IPS-15b (cell line): ENCODE measurements around the gene SOCS6.

Experiments
- H3K27me3 ChIP-seq: one replicate; pipeline ENCODE4 v1.6.1; 2013; ENCODE audit warnings: low read length; ENCODE audit not compliant: control insufficient read depth, insufficient read depth
- H3K36me3 ChIP-seq: one replicate; pipeline ENCODE4 v1.6.1; 2013; ENCODE audit warnings: low read length; ENCODE audit not compliant: control insufficient read depth, insufficient read depth
- H3K4me1 ChIP-seq: one replicate; pipeline ENCODE4 v1.6.1; 2013; ENCODE audit warnings: mild to moderate bottlenecking, low read length; ENCODE audit not compliant: control insufficient read depth, insufficient read depth
- H3K4me3 ChIP-seq: one replicate; pipeline ENCODE4 v1.5.1; 2013; ENCODE audit warnings: low read depth, low read length
- H3K9ac ChIP-seq: one replicate; pipeline ENCODE4 v1.6.1; 2013; ENCODE audit warnings: low read depth, mild to moderate bottlenecking, low read length
- H3K9me3 ChIP-seq: one replicate; pipeline ENCODE4 v1.6.1; 2013; ENCODE audit warnings: mild to moderate bottlenecking, low read length; ENCODE audit not compliant: control insufficient read depth, insufficient read depth

Gene SOCS6

DNA sequence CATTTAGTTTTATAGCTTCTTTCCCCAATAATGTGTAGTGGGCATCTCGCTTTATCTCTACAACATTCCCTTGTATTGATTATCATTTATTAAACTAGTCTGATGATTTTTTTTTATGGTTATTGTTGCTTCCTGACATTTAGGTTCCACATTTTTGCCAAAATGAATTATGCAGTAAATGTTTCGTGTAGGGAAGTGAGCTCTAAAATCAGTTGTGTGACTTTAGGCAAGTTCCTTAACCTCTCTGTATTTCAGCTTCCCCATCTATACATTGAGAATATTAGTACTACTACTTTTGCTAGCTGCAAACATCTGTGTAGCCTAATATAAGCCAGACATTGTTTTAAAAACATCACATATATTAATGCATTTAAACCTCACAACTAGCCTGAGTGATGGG, 22.9 kb downstream of the SOCS6 start:
- Histone ChIP-seq H3K9me3 (no peaks in the 10 kb centered on the region), H3K36me3 (no peaks in the 10 kb centered on the region), H3K4me3 (no peak overlapping the region), H3K27me3 (no peaks in the 10 kb centered on the region), H3K9ac (no peak overlapping the region), H3K4me1 (no peaks in the 10 kb centered on the region)

DNA sequence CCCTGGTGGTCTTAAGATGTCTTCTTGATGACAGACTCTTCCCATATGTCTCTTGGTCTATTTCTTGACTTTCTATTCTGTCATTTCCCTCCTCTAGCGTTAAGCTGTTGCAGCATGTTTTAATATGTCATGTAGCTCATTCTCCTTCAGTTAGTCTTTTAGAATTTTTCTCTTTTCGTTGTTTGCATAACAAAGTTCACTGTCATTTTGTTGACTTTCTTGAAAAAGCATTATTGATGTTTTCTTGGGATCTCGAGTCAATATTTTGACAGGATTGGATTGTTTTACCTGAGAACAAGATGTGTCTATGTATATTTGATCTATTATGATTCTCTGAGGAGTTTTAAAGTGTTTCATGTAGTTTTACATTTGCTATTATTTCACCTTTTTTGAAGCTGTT, 24.8 kb downstream of the SOCS6 start:
- no peaks in the 10 kb centered on the region for H3K27me3 ChIP-seq
- no peak overlapping the region for H3K9ac ChIP-seq
- H3K9me3 ChIP-seq: no peaks in the 10 kb centered on the region
- no peaks in the 10 kb centered on the region for H3K4me1 ChIP-seq
- H3K36me3 ChIP-seq: no peaks in the 10 kb centered on the region
- no peak overlapping the region for H3K4me3 ChIP-seq

DNA sequence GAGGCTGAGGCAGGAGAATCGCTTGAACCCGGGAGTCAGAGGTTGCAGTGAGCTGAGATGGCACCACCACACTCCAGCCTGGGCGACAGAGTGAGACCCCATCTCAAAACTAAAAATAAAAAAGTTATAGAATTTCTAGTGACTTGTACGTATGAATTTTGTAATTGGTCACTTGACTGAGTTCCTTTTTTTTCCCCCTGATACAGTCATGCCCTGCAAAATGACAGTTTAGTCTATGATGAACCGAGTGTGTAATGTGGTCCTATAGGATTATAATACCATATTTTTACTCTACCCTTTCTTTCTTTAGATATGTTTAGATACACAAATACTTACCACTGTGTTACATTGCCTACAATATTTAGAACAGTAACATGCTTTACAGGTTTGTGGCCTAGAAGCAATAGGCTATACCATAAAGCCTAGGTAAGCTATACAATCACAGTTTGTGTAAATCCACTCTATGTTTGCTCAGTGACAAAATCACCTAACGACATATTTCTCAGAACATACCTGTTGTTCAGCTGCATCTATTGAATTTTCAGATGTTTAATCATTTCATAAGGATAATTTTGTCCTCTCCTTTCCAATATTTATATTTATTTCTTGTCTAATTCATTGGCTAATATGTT, 25.4 kb downstream of the SOCS6 start:
- no peak overlapping the region for H3K9ac ChIP-seq
- no peak overlapping the region for H3K4me3 ChIP-seq
- no peaks in the 10 kb centered on the region for H3K27me3 ChIP-seq
- no peaks in the 10 kb centered on the region for H3K4me1 ChIP-seq
- no peaks in the 10 kb centered on the region for H3K36me3 ChIP-seq
- no peaks in the 10 kb centered on the region for H3K9me3 ChIP-seq

DNA sequence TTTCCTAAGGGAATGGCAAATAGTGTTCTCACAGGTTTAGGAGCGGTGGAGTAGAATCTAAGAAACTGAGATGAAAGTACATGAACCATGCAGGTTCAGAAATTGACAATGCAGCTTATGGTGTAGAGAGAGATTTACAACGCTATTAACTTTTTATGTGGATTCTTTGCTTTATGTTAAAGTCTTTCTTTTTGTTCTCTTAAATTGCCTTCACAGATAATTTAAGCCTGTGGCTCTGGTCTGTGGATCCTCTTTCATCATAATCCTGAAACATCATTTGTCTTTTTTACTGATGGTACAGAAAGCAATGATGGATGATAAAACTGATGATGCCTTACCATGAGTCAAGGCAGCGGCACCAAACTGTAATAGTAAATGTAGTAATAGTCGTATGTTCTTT, 30.3 kb downstream of the SOCS6 start:
- Histone ChIP-seq H3K9me3 (no peaks in the 10 kb centered on the region), H3K4me3 (no peak overlapping the region), H3K36me3 (no peaks in the 10 kb centered on the region), H3K4me1 (no peaks in the 10 kb centered on the region), H3K27me3 (no peaks in the 10 kb centered on the region), H3K9ac (no peak overlapping the region)

DNA sequence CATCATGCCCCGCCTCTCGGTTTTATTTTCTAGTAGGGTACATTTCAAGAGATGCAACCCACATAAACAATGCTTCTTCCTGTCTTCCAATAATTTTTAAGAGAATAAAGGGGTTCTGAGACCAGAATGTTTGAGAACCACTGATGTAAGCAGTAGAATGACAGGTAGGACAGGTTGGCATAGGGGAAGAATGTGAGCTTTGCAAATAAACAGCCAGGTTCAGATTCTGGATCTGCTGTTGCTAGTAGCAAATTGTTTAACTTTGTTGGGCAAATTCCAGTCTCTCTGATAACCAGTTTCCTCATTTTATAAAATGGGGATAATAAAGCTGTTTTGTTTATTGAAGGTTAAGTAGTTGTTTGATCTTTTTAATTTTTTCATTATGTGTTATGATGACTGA, 32.8 kb downstream of the SOCS6 start:
- Histone ChIP-seq H3K9me3 (no peaks in the 10 kb centered on the region), H3K36me3 (peaks cover 4% of the 10 kb centered on the region), H3K4me1 (no peaks in the 10 kb centered on the region), H3K27me3 (no peaks in the 10 kb centered on the region), H3K9ac (no peak overlapping the region), H3K4me3 (no peak overlapping the region)

DNA sequence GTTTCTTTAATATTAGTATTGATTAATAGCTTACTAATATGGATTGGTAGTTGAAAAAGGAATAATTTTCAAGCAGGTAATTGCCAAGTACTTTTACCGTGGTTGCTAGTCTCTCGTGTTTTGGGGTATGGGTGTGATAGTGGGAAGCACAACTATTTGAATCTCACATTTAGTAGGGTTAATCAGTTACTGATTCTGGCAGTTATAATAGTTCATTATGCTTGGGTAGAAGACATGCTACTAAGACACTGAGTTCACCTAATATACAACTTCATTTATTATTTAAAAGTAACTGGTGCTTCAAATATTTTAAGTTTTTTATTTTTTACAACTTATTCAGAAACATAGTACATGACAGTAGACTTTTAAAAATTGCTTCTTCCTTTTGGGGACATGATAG, 33.5 kb downstream of the SOCS6 start:
- peaks cover 4% of the 10 kb centered on the region for H3K36me3 ChIP-seq
- no peaks in the 10 kb centered on the region for H3K27me3 ChIP-seq
- H3K9me3 ChIP-seq: no peaks in the 10 kb centered on the region
- H3K4me3 ChIP-seq: no peak overlapping the region
- no peaks in the 10 kb centered on the region for H3K4me1 ChIP-seq
- no peak overlapping the region for H3K9ac ChIP-seq

DNA sequence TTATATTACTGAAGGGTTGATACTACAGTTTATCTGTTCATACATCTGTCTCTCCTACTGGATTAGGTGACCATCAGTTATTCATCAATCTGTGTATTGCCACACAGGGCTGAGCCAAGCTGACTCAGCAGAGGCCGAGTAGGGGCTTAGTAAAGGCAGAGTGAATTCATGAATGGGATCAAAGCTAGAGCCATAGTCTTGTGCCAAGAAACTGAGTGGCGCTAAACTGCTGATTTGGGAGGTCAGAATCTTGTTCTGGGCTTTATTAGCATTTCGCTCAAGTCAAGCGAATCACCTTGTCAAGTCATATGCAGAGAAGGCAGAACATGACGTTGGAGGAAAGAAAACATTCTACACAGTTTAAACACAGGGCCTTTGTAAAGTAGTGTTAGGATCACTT, 34.1 kb downstream of the SOCS6 start:
- H3K4me1 ChIP-seq: no peaks in the 10 kb centered on the region
- H3K9me3 ChIP-seq: no peaks in the 10 kb centered on the region
- no peak overlapping the region for H3K4me3 ChIP-seq
- no peak overlapping the region for H3K9ac ChIP-seq
- H3K36me3 ChIP-seq: peaks cover 4% of the 10 kb centered on the region
- no peaks in the 10 kb centered on the region for H3K27me3 ChIP-seq

DNA sequence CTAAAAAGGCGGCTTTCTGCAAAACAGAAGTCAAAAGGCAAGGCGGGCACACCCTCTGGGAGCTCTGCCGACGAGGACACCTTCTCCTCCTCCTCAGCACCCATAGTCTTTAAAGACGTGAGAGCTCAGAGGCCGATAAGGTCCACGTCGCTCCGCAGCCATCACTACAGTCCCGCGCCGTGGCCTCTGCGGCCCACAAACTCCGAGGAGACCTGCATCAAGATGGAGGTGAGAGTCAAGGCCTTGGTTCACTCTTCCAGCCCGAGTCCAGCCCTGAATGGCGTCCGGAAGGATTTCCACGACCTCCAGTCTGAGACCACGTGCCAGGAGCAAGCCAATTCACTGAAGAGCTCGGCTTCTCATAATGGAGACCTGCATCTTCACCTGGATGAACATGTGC, 36.1 kb downstream of the SOCS6 start:
- Histone ChIP-seq H3K9me3 (no peaks in the 10 kb centered on the region), H3K9ac (no peak overlapping the region), H3K4me3 (no peak overlapping the region), H3K36me3 (peaks cover 4% of the 10 kb centered on the region), H3K27me3 (no peaks in the 10 kb centered on the region), H3K4me1 (no peaks in the 10 kb centered on the region)

DNA sequence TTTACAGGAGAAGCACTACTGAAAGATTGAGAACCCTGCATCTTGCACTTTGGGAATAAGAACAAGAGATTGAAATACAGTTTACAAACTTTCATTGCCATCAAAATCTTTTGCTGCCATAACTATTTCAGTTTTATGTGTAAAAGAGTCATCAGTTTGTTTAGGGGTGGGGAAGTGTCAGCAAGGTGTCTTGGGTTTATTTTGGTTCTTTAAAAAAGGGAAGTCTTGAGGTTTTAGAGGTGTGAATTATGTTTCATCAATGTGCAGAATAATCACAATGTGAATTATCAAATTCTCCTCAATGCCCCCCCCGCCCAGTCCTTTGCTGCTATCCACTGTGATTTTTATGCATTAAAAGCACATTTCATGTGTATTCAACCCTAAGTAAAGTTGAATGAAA, 37.4 kb downstream of the SOCS6 start:
- Histone ChIP-seq H3K9me3 (no peaks in the 10 kb centered on the region), H3K9ac (no peak overlapping the region), H3K4me1 (no peaks in the 10 kb centered on the region), H3K27me3 (no peaks in the 10 kb centered on the region), H3K4me3 (no peak overlapping the region), H3K36me3 (peaks cover 4% of the 10 kb centered on the region)

DNA sequence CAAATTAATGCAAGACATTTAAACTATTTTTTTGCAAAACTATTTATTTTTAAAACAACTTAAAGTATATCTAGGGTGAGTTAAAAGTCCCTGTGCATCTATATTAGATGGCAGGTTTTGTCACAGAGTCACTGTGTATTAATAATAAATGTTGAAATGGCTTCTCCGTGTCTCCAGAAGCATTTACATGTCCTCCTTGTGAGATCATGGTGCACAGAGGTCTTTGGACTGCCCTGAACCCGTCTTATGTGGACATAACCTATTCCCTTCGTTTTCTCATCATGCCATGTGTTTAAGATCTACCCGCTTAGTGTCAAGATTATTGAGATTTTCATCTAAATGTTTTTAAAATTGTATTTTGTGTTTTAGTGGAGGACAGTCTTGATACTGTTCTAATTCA, 39.3 kb downstream of the SOCS6 start:
- H3K4me1 ChIP-seq: no peaks in the 10 kb centered on the region
- no peak overlapping the region for H3K4me3 ChIP-seq
- H3K36me3 ChIP-seq: peaks cover 4% of the 10 kb centered on the region
- H3K9ac ChIP-seq: no peak overlapping the region
- H3K27me3 ChIP-seq: no peaks in the 10 kb centered on the region
- H3K9me3 ChIP-seq: no peaks in the 10 kb centered on the region

DNA sequence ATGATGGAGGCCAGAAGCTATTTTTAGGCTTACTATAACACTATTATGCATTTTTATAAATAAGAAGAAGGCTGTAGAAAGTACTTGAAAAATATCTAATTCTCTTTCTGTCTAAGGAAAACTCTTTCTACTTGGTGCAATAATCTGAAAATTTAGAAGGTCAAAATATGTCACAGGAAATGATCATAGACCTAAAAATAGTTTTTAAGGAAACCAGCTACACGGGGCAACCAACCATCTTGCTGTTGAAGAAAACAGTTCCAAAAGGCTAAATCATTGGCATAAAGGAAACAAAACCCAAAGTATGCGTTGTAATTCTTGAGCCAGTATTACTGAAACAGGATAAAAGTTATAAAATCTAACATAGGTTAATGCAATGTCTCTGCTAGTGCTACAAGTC, 40.2 kb downstream of the SOCS6 start:
- H3K4me1 ChIP-seq: no peaks in the 10 kb centered on the region
- H3K9me3 ChIP-seq: no peaks in the 10 kb centered on the region
- H3K27me3 ChIP-seq: no peaks in the 10 kb centered on the region
- H3K4me3 ChIP-seq: no peak overlapping the region
- no peak overlapping the region for H3K9ac ChIP-seq
- H3K36me3 ChIP-seq: peaks cover 4% of the 10 kb centered on the region

DNA sequence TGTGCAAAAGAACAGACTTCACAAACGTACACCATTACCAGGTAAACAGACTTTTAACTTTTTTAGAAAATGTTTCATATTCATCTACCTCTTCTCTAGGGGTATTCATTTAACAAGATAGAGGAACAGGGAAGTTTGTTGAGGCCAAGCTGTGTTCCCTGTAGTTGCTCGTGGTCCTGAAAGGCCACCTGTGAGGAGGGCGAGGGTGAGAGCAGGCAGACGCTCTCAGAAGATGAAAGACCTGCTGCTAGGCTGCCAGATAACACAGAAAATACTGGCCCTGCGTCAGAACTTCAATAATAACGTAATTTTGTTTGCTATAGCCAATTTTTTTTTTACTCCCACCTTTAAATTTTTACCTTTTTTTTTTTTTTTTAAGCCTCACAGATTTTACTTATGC, 42.0 kb downstream of the SOCS6 start:
- H3K9me3 ChIP-seq: no peaks in the 10 kb centered on the region
- no peaks in the 10 kb centered on the region for H3K4me1 ChIP-seq
- no peak overlapping the region for H3K9ac ChIP-seq
- H3K4me3 ChIP-seq: no peak overlapping the region
- H3K36me3 ChIP-seq: no peaks in the 10 kb centered on the region
- H3K27me3 ChIP-seq: no peaks in the 10 kb centered on the region
